HepG2 (cell line): ENCODE measurements around the gene IL4I1. TPM values are rescaled to one million over a fixed set of nuclear protein-coding genes. Genes with fewer than 3 reads are reported as not detected.
A peak's percentile ranks its signal among the peaks of the same experiment; 100 is the strongest.

ENCODE experiments used
- ATAC-seq: fragments of 200-7000 bp; cut with Tn5 transposase; 3 replicates; pipeline ENCODE4 v1.9.1; 2020; ENCODE audit warnings: mild to moderate bottlenecking, moderate library complexity
- BruUV-seq: library from RNA; stranded (reverse); fragments of 400-500 nt; replicated peaks from 2 replicates; lab custom pipeline; 2021; lab: Mats Ljungman, UMichigan
- CTCF ChIA-PET: fragments of 300-600 bp; formaldehyde crosslinking; extraction: SDS; loops from one replicate; lab custom pipeline; 2021; ENCODE audit warnings: low total read pairs, inconsistent platforms, low intra/inter-chr PET ratio; lab: Yijun Ruan, JAX
- POLR2A ChIA-PET: fragments of 350-600 bp; sonication (Branson Sonifier 250); formaldehyde crosslinking; loops from one replicate; lab custom pipeline; 2020; ENCODE audit warnings: antibody characterized with exemption, inconsistent platforms; lab: Yijun Ruan, JAX
- DNase-seq: peaks from one replicate; pipeline ENCODE4 v3.0.0-alpha.2; 2015; ENCODE audit warnings: low spot score
- FAIRE-seq: peaks from 3 replicates; lab custom pipeline; 2011; peaks lifted over from hg19 to GRCh38; lab: Jason Lieb, UNC
- H2AFZ ChIP-seq: one replicate; pipeline ENCODE4 v1.6.1; 2011; ENCODE audit warnings: low read length, inconsistent platforms
- H3K27ac ChIP-seq: fragments of 300-600 bp; 3 replicates; pipeline ENCODE4 v1.8.0; 2011; ENCODE audit warnings: mixed run types, mild to moderate bottlenecking, mixed read lengths, low read length, inconsistent platforms; ENCODE audit not compliant: insufficient read depth; ENCODE audit errors: extremely low read length
- H3K27me3 ChIP-seq, 2 experiments: fragments of 200-600 bp in 1 of 2; 2 replicates in 1 of 2; 3 replicates in 1 of 2; pipeline versions ENCODE4 v1.6.0 to v1.8.0; 2011; ENCODE audit warnings: low read length in 2 of 2, mild to moderate bottlenecking in 2 of 2, moderate library complexity in 2 of 2, inconsistent platforms in 1 of 2; ENCODE audit not compliant: insufficient read depth in 2 of 2, control insufficient read depth in 1 of 2
- H3K36me3 ChIP-seq, 2 experiments: fragments of 200-600 bp in 1 of 2; replicated peaks in 1 of 2; 2 replicates in 1 of 2; 3 replicates in 1 of 2; pipeline versions ENCODE4 v1.5.1 to v1.8.0; 2011; ENCODE audit warnings: low read length in 2 of 2, inconsistent platforms in 1 of 2; ENCODE audit not compliant: insufficient read depth in 2 of 2, control insufficient read depth in 1 of 2
- H3K4me1 ChIP-seq: 2 replicates; pipeline ENCODE4 v1.5.1; 2012; ENCODE audit warnings: low read length, inconsistent platforms; ENCODE audit not compliant: insufficient read depth
- H3K4me2 ChIP-seq: 2 replicates; pipeline ENCODE4 v1.6.0; 2011; ENCODE audit warnings: low read depth, low read length, inconsistent platforms
- H3K4me3 ChIP-seq, 3 experiments: fragments of 200-600 bp in 1 of 3; sonication (generic), shearing (Covaris generic) in 1 of 3; replicated peaks in 1 of 3; 2 replicates each; pipeline ENCODE4 v1.5.1; 2011 to 2016; ENCODE audit warnings: low read length in 3 of 3, inconsistent platforms in 2 of 3, low read depth in 2 of 3, mild to moderate bottlenecking in 2 of 3, control low read depth in 1 of 3, mixed read lengths in 1 of 3; ENCODE audit not compliant: insufficient read depth in 1 of 3
- H3K79me2 ChIP-seq: one replicate; pipeline ENCODE4 v1.6.1; 2011; ENCODE audit warnings: low read length, inconsistent platforms; ENCODE audit not compliant: insufficient read depth
- H3K9ac ChIP-seq: 2 replicates; pipeline ENCODE4 v1.6.0; 2011; ENCODE audit warnings: mild to moderate bottlenecking, low read depth, low read length, inconsistent platforms; ENCODE audit not compliant: insufficient read depth
- H3K9me3 ChIP-seq: 2 replicates; pipeline ENCODE4 v1.5.1; 2012; ENCODE audit warnings: mild to moderate bottlenecking, low read length
- H4K20me1 ChIP-seq: 2 replicates; pipeline ENCODE4 v1.6.0; 2011; ENCODE audit warnings: inconsistent platforms, mild to moderate bottlenecking, low read length, moderate library complexity; ENCODE audit not compliant: insufficient read depth
- ZNF629 ChIP-seq: sonication (generic); formaldehyde crosslinking; conservative IDR thresholded peaks from 2 replicates; pipeline ENCODE4 v1.5.0; 2020; ENCODE audit warnings: missing genetic modification reagents
- ZNF768 ChIP-seq: sonication (generic); formaldehyde crosslinking; IDR thresholded peaks from 2 replicates; pipeline ENCODE4 v1.4.0; 2020; ENCODE audit warnings: missing genetic modification reagents
- WGBS: methylation state at CpG from one replicate; pipeline ENCODE4 v1.1.6; 2017; ENCODE audit warnings: low lambda C conversion rate; 5-methylcytosine and 5-hydroxymethylcytosine counted together
- in situ Hi-C: cut with HindIII; loops from 2 replicates; pipeline ENCODE4 v1.10.0; 2017; ENCODE audit warnings: low pct_unique_long_range_greater_than_20kb; ENCODE audit not compliant: extremely low pct_ligation_motif_present
- intact Hi-C: fragments of 100-400 bp; cut with micrococcal nuclease; formaldehyde crosslinking; loops from one replicate; pipeline ENCODE4 v1.10.0; 2022; ENCODE audit not compliant: unreplicated experiment
- polyA plus RNA-seq, 8 experiments: library from polyadenylated mRNA; depleted of rRNA in 3 of 8; stranded (reverse) in 7 of 8; unstranded in 1 of 8; fragments of >200 nt; fragmentation: Illumina TruSeq in 4 of 8; extraction: Trizol in 4 of 8; gene quantifications; 2 replicates each; pipeline versions ENCODE4 v1.2.1 to v1.2.3, GENCODE V29; 2011 to 2016; ENCODE audit warnings: low read depth in 4 of 8, missing spikeins in 1 of 8, mixed read lengths in 1 of 8; ENCODE audit not compliant: insufficient read depth in 1 of 8
- total RNA-seq, 5 experiments: library from RNA; depleted of rRNA; stranded (reverse); fragments of >200 nt; fragmentation: Illumina TruSeq; extraction: Trizol; gene quantifications; 2 replicates each; pipeline ENCODE4 v1.2.3, GENCODE V29; 2016; ENCODE audit warnings: low read depth in 1 of 5
- TF ChIP-seq, protein P1 (sequence below): sonication (generic); formaldehyde crosslinking; IDR thresholded peaks from one replicate; pipeline ENCODE4 v1.5.1; 2020; ENCODE audit warnings: mild to moderate bottlenecking, missing genetic modification reagents; ENCODE audit errors: not compliant biosample characterization

Gene IL4I1
- total and polyA plus RNA-seq, 2 of the 13 experiments (the other 11 are each of a cell fraction or from before 2014, with no cell fraction given): not detected

- Histone ChIP-seq H3K79me2 (peaks cover 38% of the 10 kb centered on the region), H3K4me2 (peak overlapping the region; percentile 91), H4K20me1 (peaks cover 5% of the 10 kb centered on the region; the same call in 1 of the 2 replicates), H3K4me1 (peaks cover 37% of the 10 kb centered on the region), H3K9me3 (no peaks in the 10 kb centered on the region), H3K27me3 (no peaks in the 10 kb centered on the region; a peak in 1 of 5 replicates), H3K4me3 (peak overlapping the region; percentile 77 to 99 (median 97)), H3K27ac (peak overlapping the region; percentile 99), H2AFZ (no peak overlapping the region), H3K36me3 (peaks cover 5 to 19% of the 10 kb centered on the region in 2 experiments), H3K9ac (peak overlapping the region; percentile 97)
- intact Hi-C loops: no loop called here
- peak; percentile 92 for TF ChIP-seq ZNF768 (CRISPR knock-in tag)
- TF ChIP-seq ZNF629 (CRISPR knock-in tag): 0 out of 2 replicates have a peak, but pooled peaks have one; percentile 4
- TF ChIP-seq, protein P1, sequence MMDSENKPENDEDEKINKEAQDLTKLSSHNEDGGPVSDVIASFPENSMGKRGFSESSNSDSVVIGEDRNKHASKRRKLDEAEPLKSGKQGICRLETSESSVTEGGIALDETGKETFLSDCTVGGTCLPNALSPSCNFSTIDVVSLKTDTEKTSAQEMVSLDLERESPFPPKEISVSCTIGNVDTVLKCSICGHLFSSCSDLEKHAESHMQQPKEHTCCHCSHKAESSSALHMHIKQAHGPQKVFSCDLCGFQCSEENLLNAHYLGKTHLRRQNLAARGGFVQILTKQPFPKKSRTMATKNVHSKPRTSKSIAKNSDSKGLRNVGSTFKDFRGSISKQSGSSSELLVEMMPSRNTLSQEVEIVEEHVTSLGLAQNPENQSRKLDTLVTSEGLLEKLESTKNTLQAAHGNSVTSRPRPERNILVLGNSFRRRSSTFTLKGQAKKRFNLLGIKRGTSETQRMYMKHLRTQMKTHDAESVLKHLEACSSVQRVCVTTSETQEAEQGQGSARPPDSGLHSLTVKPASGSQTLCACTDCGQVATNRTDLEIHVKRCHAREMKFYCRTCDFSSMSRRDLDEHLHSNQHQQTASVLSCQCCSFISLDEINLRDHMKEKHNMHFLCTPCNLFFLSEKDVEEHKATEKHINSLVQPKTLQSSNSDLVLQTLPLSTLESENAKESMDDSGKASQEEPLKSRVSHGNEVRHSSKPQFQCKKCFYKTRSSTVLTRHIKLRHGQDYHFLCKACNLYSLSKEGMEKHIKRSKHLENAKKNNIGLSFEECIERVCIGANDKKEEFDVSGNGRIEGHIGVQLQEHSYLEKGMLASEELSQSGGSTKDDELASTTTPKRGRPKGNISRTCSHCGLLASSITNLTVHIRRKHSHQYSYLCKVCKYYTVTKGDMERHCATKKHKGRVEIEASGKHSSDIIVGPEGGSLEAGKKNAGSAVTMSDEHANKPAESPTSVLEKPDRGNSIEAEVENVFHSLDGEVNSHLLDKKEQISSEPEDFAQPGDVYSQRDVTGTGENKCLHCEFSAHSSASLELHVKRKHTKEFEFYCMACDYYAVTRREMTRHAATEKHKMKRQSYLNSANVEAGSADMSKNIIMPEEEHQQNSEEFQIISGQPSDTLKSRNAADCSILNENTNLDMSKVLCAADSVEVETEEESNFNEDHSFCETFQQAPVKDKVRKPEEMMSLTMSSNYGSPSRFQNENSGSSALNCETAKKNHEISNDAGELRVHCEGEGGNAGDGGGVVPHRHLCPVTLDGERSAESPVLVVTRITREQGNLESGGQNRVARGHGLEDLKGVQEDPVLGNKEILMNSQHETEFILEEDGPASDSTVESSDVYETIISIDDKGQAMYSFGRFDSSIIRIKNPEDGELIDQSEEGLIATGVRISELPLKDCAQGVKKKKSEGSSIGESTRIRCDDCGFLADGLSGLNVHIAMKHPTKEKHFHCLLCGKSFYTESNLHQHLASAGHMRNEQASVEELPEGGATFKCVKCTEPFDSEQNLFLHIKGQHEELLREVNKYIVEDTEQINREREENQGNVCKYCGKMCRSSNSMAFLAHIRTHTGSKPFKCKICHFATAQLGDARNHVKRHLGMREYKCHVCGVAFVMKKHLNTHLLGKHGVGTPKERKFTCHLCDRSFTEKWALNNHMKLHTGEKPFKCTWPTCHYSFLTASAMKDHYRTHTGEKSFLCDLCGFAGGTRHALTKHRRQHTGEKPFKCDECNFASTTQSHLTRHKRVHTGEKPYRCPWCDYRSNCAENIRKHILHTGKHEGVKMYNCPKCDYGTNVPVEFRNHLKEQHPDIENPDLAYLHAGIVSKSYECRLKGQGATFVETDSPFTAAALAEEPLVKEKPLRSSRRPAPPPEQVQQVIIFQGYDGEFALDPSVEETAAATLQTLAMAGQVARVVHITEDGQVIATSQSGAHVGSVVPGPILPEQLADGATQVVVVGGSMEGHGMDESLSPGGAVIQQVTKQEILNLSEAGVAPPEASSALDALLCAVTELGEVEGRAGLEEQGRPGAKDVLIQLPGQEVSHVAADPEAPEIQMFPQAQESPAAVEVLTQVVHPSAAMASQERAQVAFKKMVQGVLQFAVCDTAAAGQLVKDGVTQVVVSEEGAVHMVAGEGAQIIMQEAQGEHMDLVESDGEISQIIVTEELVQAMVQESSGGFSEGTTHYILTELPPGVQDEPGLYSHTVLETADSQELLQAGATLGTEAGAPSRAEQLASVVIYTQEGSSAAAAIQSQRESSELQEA (CRISPR knock-in tag): no peak
- ChIA-PET CTCF (no interaction called here), POLR2A (interaction anchor here (2.4 to 3.3 kb wide), 3 partner anchors 8 to 199 kb away, joined by 8 to 21 read pairs (median 20); partner anchors contain the start of genes ATF5, NUP62 and PNKP)
- BruUV-seq: no TSS peak
- WGBS: 88% methylated on average over 4 of the region's 4 CpGs
- ATAC-seq (no peak), FAIRE-seq (no peak), DNase-seq (no peak)
- in situ Hi-C loops: no loop called here
Observed at GRCh38 chr19:49875177-49875576, 21.5 kb downstream of the IL4I1 start.
